HG03442 (cell line): ENCODE measurements around the gene EFHD2.
"Not testable (repeated sequence)": the region's sequence is repeated elsewhere in the genome, so short reads cannot be mapped to it uniquely, and the experiment has no call there.

Source experiments
- ATAC-seq: cut with Tn5 transposase; IDR thresholded peaks from one replicate; pipeline ENCODE4 v1.9.1; 2021; ENCODE audit warnings: mild to moderate bottlenecking, moderate library complexity; ENCODE audit not compliant: unreplicated experiment

EFHD2 gene

DNA sequence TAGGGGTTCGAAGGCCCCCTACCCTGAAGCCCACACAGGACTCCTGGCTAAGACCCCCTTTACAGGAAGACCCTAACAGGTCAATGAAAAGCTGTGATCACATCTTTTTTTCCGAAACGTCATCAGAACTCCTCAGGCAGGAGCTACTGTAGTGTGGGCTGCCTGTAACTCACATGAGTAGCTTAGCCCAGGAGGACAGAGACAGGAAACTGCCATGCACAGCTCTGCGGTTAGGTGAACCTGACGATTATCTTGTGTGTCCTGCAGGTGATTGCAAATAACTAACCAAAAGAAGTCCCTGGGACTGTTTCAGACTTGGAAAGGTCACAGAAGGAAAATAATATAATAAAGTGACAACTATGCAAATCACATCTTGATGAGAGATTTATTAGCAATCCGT lies 62.0 kb downstream of the EFHD2 start:
- not testable (repeated sequence) for ATAC-seq

DNA sequence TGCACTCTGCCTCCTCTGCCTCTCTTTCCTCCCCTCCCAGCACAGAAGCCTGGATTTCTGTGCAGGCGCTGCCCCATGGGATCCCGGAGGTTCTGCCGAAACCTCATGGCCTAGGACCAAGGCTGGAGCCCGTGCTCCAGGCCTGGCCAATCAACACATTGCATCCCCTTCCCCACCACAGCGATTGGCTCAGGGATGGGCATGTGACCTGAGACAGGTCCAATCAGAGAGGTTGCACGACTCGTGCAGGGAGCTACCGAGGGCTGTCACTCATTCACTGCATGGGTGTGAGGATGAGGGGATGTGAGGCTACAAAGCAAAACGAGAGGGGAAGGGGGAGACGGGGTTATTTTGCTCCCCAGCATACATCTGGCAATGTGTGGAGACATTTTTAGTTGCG lies 62.9 kb downstream of the EFHD2 start:
- ATAC-seq, result no peak

DNA sequence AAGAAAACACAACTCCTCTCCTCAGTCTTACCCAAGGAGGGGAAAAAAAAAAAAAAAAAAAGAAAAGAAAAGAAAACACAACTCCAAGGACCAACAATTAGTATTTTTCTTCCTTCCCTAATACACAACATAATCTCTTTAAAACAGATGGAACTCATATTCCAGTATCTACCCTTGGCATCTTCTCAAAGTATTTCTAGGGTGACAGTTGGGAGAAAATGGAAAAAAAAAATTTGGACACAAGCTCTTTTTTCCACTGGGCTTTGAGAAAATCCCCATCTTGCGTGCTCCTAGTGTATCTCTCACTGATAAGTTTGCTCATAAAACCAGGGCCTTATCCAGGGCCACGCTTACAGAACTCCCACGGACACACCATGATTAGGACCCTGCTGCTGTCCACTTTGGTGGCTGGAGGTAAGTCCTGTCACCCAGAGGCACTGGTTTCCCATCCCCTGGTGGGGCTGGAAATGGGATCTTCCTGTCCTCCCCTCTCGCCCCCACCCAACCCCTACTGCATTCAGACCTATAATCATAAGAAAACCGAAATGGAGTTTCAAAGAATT lies 66.1 kb downstream of the EFHD2 start, which contains the start of gene CELA2B:
CELA2B (plus strand) TSS at position 353 of the 563 bp plus-strand sequence; CDS start at position 375, 22 bp downstream.
- ATAC-seq, result no peak

DNA sequence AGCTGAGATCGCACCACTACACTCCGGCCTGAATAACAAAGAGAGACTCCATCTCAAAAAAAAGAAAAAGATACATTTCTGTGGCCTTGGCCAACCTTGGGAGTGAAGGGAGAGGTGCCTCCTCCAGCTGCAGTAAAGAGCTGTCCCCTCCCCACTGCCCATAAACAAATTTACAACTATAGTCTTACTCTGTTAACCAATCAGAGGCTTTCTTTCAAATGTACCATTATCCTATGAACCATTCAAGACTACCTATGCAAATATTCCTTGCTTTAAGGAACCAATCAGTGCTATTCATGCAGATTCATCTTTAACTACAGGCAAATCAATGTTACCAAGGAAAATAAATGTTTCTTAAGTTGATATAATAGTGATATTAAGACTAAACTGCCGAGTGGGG lies 67.2 kb downstream of the EFHD2 start:
- ATAC-seq, result no peak

DNA sequence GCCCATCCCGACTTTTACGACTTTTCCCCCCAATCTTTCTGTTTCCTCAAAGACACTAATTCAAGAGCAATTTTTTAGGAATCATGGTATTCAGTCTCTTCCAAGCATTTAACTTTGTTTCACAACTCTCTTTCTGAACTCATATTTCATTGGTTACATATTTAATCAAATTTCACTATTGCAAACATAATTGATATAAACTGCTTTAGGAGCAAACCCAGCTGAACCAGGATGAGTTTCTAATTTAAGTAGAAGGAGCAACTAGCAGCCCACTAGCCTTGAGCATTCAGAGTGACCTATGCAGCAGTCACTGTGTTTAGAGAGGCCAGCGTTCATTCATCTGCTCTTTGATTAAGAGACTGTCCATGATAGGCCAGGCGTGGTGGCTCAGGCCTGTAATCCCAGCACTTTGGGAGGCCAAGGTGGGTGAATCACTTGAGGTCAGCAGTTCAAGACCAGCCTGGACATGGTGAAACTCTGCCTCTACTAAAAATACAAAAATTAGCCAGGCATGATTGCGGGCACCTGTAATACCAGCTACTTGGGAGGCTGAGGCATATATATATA lies 68.0 kb downstream of the EFHD2 start:
- ATAC-seq, result no peak
